HG03520 (cell line): ENCODE measurements around the gene URM1.

Experiments
- ATAC-seq: cut with Tn5 transposase; IDR thresholded peaks from one replicate; pipeline ENCODE4 v1.9.1; 2021; ENCODE audit warnings: mild to moderate bottlenecking, moderate library complexity; ENCODE audit not compliant: unreplicated experiment

The URM1 gene

DNA sequence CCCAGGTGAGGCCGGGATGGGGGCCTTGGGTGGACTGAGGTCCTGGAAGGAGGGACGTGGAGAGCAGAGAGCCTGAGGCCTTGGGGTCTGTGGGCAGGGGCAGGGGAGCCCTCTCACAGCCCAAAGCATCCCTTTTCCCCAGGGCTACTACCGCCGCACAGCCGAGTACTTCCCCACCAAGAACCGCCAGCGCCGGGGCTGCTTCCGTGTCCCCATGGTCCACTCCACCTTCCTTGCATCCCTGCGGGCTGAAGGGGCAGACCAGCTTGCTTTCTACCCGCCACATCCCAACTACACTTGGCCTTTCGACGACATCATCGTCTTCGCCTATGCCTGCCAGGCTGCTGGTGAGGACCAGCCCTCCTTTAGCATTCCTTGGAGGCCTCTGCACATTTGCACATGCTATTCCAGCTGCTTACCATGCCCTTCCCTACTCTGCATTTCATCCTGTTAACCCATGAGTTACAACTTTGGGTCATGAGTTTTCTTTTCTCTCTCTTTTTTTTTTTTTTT, 53.1 kb downstream of the URM1 start:
- no peak for ATAC-seq

DNA sequence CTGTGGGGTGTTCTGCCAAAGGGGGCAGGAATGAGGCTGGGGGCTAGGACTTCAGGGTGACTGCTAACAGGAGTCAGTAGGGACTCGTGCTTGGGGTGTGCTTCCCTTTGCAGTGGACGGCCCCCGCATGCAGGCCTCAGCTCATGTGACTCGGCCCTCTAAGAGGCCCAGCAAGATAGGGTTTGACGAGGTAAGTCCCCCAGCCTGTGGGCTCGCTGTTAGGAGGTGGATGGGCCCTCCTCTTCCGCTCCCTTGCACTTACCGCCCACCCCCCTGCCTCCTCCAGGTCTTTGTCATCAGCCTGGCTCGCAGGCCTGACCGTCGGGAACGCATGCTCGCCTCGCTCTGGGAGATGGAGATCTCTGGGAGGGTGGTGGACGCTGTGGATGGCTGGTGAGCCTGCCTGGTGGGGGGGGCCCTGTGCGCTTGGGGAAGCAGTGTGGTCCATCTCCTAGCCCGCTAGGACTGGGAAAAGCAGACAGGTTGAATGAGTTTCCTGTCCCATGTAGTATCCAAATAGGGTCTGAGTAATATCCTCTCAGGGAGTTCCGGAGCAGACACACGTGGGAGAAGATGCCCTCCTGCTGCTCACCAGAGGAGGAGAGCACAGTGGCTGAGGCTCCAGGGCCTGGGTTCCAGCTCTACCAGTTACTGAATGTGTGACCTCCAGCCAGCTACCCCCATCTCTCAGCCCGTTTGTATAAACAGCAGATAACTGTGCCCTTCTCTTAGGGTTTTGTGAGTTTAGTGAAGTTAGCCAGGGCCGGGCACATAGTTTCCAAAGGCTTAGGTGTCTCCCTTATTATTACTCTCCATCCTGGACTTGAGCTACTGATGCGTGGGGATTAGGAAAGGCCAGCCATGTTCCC, 57.7 kb downstream of the URM1 start:
- ATAC-seq, result no peak

DNA sequence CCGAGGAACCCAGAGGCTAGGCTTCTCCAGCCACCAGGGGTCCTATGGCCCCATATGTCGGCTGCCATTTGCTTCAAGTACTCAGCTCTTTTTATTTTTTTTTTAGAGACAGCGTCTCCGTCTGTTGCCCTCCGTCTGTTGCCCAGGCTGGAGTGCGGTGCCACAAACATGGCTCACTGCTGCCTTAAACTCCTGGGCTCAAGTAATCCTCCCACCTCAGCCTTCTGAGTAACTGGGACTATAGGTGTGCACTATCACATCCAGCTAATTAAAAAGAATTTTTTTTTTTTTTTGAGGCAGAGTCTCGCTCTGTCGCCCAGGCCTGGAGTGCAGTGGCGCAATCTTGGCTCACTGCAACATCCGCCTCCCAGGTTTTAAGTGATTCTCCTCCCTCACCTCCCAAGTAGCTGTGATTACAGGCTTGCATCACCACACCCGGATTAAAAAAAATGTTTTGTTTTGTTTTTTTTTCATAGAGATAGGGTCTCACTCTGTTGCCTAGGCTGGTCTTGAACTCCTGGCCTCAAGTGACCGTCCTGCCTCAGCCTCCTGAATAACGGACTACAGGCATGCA, 58.4 kb downstream of the URM1 start:
- no peak for ATAC-seq

DNA sequence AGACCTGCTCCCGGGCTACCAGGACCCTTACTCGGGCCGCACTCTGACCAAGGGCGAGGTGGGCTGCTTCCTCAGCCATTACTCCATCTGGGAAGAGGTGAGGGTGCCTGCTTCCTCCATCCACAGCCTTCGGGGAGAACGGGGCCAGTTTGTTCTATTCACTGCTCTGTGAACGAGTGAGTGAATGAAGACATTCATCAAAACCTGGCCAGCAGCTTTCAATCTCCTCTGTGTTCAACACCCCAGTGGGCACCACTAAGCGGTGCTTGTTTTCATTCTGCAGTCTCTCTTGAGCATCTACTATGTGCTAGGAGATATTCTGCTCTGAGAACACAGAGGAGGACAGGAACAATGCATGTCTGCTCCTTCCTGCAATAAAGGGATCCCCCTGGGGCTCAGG, 60.0 kb downstream of the URM1 start:
- ATAC-seq, result no peak

DNA sequence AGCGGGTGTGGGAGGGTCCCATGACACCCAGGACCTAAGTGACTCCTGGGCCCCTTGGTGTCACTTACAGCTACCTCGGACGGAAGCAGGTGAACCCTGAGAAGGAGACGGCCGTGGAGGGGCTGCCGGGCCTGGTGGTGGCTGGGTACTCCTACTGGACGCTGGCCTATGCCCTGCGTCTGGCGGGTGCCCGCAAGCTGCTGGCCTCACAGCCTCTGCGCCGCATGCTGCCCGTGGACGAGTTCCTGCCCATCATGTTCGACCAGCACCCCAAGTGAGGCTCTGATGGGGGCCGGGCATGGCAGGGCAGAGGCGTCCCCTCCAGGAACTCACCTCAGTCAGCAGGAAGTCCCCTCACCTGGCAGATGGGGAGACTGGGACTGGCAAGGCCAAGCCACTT, 63.2 kb downstream of the URM1 start:
- no peak for ATAC-seq

DNA sequence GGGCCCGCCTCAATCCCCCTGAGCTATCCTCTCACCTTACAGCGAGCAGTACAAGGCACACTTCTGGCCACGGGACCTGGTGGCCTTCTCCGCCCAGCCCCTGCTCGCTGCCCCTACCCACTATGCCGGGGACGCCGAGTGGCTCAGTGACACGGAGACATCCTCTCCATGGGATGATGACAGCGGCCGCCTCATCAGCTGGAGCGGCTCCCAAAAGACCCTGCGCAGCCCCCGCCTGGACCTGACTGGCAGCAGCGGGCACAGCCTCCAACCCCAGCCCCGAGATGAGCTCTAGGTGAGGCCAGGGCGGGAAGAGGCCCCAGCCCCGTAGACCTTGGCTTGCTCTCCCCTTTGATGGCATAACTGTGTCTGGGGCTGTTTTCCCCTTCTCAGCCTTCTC, 64.4 kb downstream of the URM1 start:
- no peak for ATAC-seq

DNA sequence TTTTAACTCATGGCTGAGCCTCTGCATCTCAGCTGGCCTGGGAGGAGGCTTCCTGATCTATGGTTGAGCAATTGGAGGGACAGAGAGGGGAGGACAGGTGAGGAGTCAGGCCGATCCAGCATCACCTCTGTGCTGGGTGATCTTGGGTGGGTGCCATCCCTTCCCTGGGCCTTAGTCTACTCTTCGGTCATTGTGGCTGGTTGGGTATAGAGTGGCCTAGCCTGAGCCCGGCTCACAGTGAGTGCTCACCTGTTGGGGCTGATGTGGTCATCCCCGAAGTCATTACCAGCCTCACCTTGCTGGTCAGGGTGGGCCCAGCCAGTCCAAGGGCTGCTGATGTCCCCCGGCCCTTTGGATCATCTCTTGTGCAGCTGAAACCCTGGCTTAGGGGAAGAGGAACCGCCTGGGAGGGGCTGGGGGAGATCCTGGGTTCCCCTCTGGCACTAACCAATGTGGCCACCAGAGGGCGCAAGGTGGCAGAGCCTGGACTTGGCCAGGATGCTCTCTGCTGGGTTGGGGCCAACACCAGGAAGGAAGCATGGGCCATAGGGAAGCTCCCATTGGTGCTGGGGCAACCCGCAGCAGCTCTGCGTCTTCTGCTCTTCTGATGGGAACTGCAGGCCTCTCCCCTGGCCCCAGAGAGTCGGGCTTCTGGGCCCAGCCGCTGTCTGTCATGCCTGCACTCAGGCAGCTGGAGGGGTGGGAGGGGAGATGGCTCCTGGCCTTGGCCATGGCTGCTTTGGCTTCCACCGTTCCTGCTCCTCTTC, 67.4 kb downstream of the URM1 start:
- ATAC-seq, result no peak

DNA sequence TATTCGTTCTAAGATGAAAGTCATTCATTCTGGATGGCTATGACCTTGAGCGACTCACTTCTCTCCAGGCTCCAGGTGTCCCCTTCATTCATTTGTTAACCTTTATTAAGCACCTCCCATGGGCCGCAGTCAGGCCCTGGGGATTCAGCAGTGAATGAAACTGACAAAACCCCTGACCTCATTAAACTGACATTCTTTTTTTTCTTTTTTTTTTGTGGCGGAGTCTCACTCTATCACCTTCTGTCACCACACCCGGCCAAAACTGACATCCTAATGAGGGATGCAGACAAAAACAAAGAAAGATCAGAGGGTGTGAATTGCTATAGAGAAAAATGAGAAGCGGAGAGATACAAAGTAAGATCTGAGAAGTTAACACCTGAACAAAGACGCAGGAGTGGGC, 68.1 kb downstream of the URM1 start:
- ATAC-seq, result no peak
